Hepatocyte (in vitro differentiated cells): ENCODE measurements around the gene SLC26A6. TPM values are rescaled to one million over a fixed set of nuclear protein-coding genes. Genes with fewer than 3 reads are reported as not detected.

Source experiments
- DNase-seq: peaks from one replicate; pipeline ENCODE4 v3.0.0-alpha.2; 2016; ENCODE audit warnings: low spot score
- H2AFZ ChIP-seq: fragments of 200-600 bp; sonication (generic); 2 replicates; pipeline ENCODE4 v1.6.0; 2016; ENCODE audit warnings: antibody characterized with exemption, mild to moderate bottlenecking
- H3K27ac ChIP-seq: fragments of 200-600 bp; sonication (generic); 2 replicates; pipeline ENCODE4 v1.5.1; 2016; ENCODE audit warnings: mild to moderate bottlenecking
- H3K27me3 ChIP-seq: fragments of 200-600 bp; sonication (generic); 2 replicates; pipeline ENCODE4 v1.6.1; 2016
- H3K36me3 ChIP-seq: fragments of 200-600 bp; sonication (generic); replicated peaks from 2 replicates; pipeline ENCODE4 v1.5.1; 2016; ENCODE audit warnings: low read depth; ENCODE audit not compliant: insufficient read depth
- H3K4me1 ChIP-seq: fragments of 200-600 bp; sonication (generic); 2 replicates; pipeline ENCODE4 v1.5.1; 2016; ENCODE audit warnings: mild to moderate bottlenecking, moderate library complexity; ENCODE audit not compliant: insufficient read depth
- H3K4me2 ChIP-seq: fragments of 200-600 bp; sonication (generic); 2 replicates; pipeline ENCODE4 v1.6.0; 2016
- H3K4me3 ChIP-seq: fragments of 200-600 bp; sonication (generic); 2 replicates; pipeline ENCODE4 v1.5.1; 2016; ENCODE audit warnings: mild to moderate bottlenecking
- H3K79me2 ChIP-seq: fragments of 200-600 bp; sonication (generic); 2 replicates; pipeline ENCODE4 v1.6.0; 2017; ENCODE audit warnings: mild to moderate bottlenecking
- H3K9me2 ChIP-seq: fragments of 200-600 bp; sonication (generic); replicated peaks from 2 replicates; pipeline ENCODE4 v1.6.0; 2017; ENCODE audit warnings: mild to moderate bottlenecking; ENCODE audit not compliant: insufficient read depth
- H3K9me3 ChIP-seq: fragments of 200-600 bp; sonication (generic); 2 replicates; pipeline ENCODE4 v1.5.1; 2016; ENCODE audit warnings: low read depth, mild to moderate bottlenecking
- H4K20me1 ChIP-seq: fragments of 200-600 bp; sonication (generic); 2 replicates; pipeline ENCODE4 v1.6.0; 2016; ENCODE audit warnings: mild to moderate bottlenecking; ENCODE audit not compliant: insufficient read depth, poor library complexity, severe bottlenecking
- CTCF ChIP-seq: fragments of 200-600 bp; sonication (generic); IDR thresholded peaks from 2 replicates; pipeline ENCODE4 v1.5.1; 2016; ENCODE audit warnings: antibody characterized with exemption, mild to moderate bottlenecking; ENCODE audit not compliant: poor library complexity
- EZH2 ChIP-seq: fragments of 200-600 bp; sonication (generic); IDR thresholded peaks from 2 replicates; pipeline ENCODE4 v1.6.1; 2016; ENCODE audit warnings: antibody characterized with exemption, mild to moderate bottlenecking, borderline replicate concordance
- EZH2phosphoT487 ChIP-seq: fragments of 200-600 bp; sonication (generic); IDR thresholded peaks from one replicate; pipeline ENCODE4 v1.6.1; 2018; ENCODE audit warnings: antibody characterized with exemption, mild to moderate bottlenecking, low read depth, moderate library complexity; ENCODE audit not compliant: unreplicated experiment, severe bottlenecking
- WGBS: methylation state at CpG from one replicate; pipeline ENCODE4 v1.1.6; 2016; ENCODE audit warnings: low lambda C conversion rate; ENCODE audit errors: missing lambda C conversion rate; 5-methylcytosine and 5-hydroxymethylcytosine counted together
- polyA plus RNA-seq: library from polyadenylated mRNA; unstranded; fragments of >200 nt; fragmentation: Nextera tagmentation; extraction: Ambion mirVana; gene quantifications from 2 replicates; pipeline ENCODE4 v1.2.1, GENCODE V29; 2016
- total RNA-seq: library from RNA; depleted of rRNA; stranded (reverse); fragments of >200 nt; gene quantifications from 2 replicates; pipeline ENCODE4 v1.2.3, GENCODE V29; 2014

SLC26A6 gene
- total and polyA plus RNA-seq, 2 experiments from 2014 or later: 53.7 to 56.6 TPM

GRCh38 chr3:48588230-48588629, 47.0 kb downstream of the SLC26A6 start:
- 96% methylated on average over 11 of the region's 15 CpGs for WGBS
- no peak overlapping the region for H2AFZ ChIP-seq

GRCh38 chr3:48587686-48588085, 47.6 kb downstream of the SLC26A6 start:
- WGBS: 89% methylated on average over 9 of the region's 11 CpGs
- Histone ChIP-seq H3K27me3 (no peaks in the 10 kb centered on the region), H2AFZ (no peak overlapping the region), H3K9me2 (no peaks in the 10 kb centered on the region), H3K79me2 (no peaks in the 10 kb centered on the region), H3K36me3 (no peaks in the 10 kb centered on the region), H3K27ac (no peak overlapping the region), H4K20me1 (no peaks in the 10 kb centered on the region), H3K9me3 (no peaks in the 10 kb centered on the region), H3K4me1 (no peaks in the 10 kb centered on the region), H3K4me2 (no peak overlapping the region), H3K4me3 (no peak overlapping the region)
- TF ChIP-seq EZH2phosphoT487 (no peak), CTCF (no peak), EZH2 (no peak)
- no peak for DNase-seq

More at GRCh38 chr3:48588230-48588629, 47.0 kb downstream of the SLC26A6 start:
- Histone ChIP-seq H3K9me3 (no peaks in the 10 kb centered on the region), H3K27me3 (no peaks in the 10 kb centered on the region), H3K79me2 (no peaks in the 10 kb centered on the region), H3K4me2 (no peak overlapping the region), H3K9me2 (no peaks in the 10 kb centered on the region), H3K4me3 (no peak overlapping the region), H3K27ac (no peak overlapping the region), H3K36me3 (no peaks in the 10 kb centered on the region), H3K4me1 (no peaks in the 10 kb centered on the region), H4K20me1 (no peaks in the 10 kb centered on the region)
- TF ChIP-seq EZH2phosphoT487 (no peak), EZH2 (no peak), CTCF (no peak)
- DNase-seq: no peak

- DNase-seq: no peak
- 90% methylated on average over 8 of the region's 8 CpGs for WGBS
- Histone ChIP-seq H3K27me3 (no peaks in the 10 kb centered on the region), H4K20me1 (no peaks in the 10 kb centered on the region), H3K27ac (no peak overlapping the region), H3K9me3 (no peaks in the 10 kb centered on the region), H3K4me1 (no peaks in the 10 kb centered on the region), H2AFZ (no peak overlapping the region), H3K36me3 (no peaks in the 10 kb centered on the region), H3K4me2 (no peak overlapping the region), H3K4me3 (no peak overlapping the region), H3K79me2 (no peaks in the 10 kb centered on the region), H3K9me2 (no peaks in the 10 kb centered on the region)
- TF ChIP-seq EZH2 (no peak), EZH2phosphoT487 (no peak), CTCF (no peak)
Observed at GRCh38 chr3:48585411-48585810, 49.9 kb downstream of the SLC26A6 start.

- H3K79me2 ChIP-seq: no peaks in the 10 kb centered on the region
- H4K20me1 ChIP-seq: no peaks in the 10 kb centered on the region
- 99% methylated on average over 9 of the region's 9 CpGs for WGBS
Observed at GRCh38 chr3:48584836-48585235, 50.4 kb downstream of the SLC26A6 start.

More at GRCh38 chr3:48584836-48585235, 50.4 kb downstream of the SLC26A6 start:
- no peak for TF ChIP-seq CTCF
- TF ChIP-seq EZH2phosphoT487: no peak
- no peak for TF ChIP-seq EZH2
- no peak for DNase-seq
- no peaks in the 10 kb centered on the region for H3K9me2 ChIP-seq
- H3K27me3 ChIP-seq: no peaks in the 10 kb centered on the region
- H3K27ac ChIP-seq: no peak overlapping the region
- H3K4me1 ChIP-seq: no peaks in the 10 kb centered on the region
- H3K4me3 ChIP-seq: no peak overlapping the region
- H2AFZ ChIP-seq: no peak overlapping the region
- H3K9me3 ChIP-seq: no peaks in the 10 kb centered on the region
- H3K4me2 ChIP-seq: no peak overlapping the region
- no peaks in the 10 kb centered on the region for H3K36me3 ChIP-seq
